H1 (cell line): ENCODE measurements around the gene CHCHD6. TPM values are rescaled to one million over a fixed set of nuclear protein-coding genes. Genes with fewer than 3 reads are reported as not detected.

Experiments
- BRCA1 ChIP-seq: IDR thresholded peaks from 2 replicates; pipeline ENCODE4 v1.6.1; 2012; ENCODE audit warnings: low read depth, low read length, improper control_type of control experiment
- CBX8 ChIP-seq: fragments of 300-800, 300-1000 bp; sonication (generic); IDR thresholded peaks from 2 replicates; pipeline ENCODE4 v1.7.1; 2016; ENCODE audit warnings: low read depth, low read length, borderline replicate concordance
- CEBPB ChIP-seq: IDR thresholded peaks from 2 replicates; pipeline ENCODE4 v1.6.1; 2012; ENCODE audit warnings: low read depth, low read length
- EP300 ChIP-seq, 2 experiments: IDR thresholded peaks; 1 replicate in 1 of 2; 2 replicates in 1 of 2; pipeline ENCODE4 v1.6.1; 2011 to 2012; ENCODE audit warnings: low read depth in 2 of 2, low read length in 2 of 2, mild to moderate bottlenecking in 2 of 2, borderline replicate concordance in 1 of 2, inconsistent platforms in 1 of 2, moderate library complexity in 1 of 2
- NANOG ChIP-seq: IDR thresholded peaks from 2 replicates; pipeline ENCODE4 v1.6.1; 2011; ENCODE audit warnings: low read length, low read depth, mild to moderate bottlenecking, inconsistent platforms; ENCODE audit not compliant: insufficient read depth, poor library complexity, severe bottlenecking
- RNF2 ChIP-seq: fragments of 200-900, 300-1000 bp; sonication (generic); IDR thresholded peaks from 2 replicates; pipeline ENCODE4 v1.7.1; 2016; ENCODE audit warnings: borderline replicate concordance, low read depth, mild to moderate bottlenecking, antibody characterized with exemption, low read length; ENCODE audit not compliant: poor library complexity, severe bottlenecking; ENCODE audit errors: missing control alignments
- polyA plus RNA-seq, 7 experiments: library from polyadenylated mRNA; depleted of rRNA in 3 of 7; stranded (reverse) in 5 of 7; unstranded in 2 of 7; fragments of >200 nt in 5 of 7; fragments of 200-250 nt in 2 of 7; gene quantifications; 1 replicate in 5 of 7; 2 replicates in 1 of 7; 4 replicates in 1 of 7; pipeline versions ENCODE4 v1.2.1 to v1.2.3, GENCODE V29; 2011 to 2013; ENCODE audit warnings: missing spikeins in 2 of 7, mixed read lengths in 2 of 7
- total RNA-seq: library from RNA; stranded (reverse); fragmentation: NEBNext Ultra II Directional; extraction: Animal tissue kit (Norgen Biotek cat#: 25700); gene quantifications from 2 replicates; pipeline ENCODE4 v1.2.1, GENCODE V29; 2021
- TF ChIP-seq, protein P1 (sequence below): fragments of 300-600 bp; sonication (generic); IDR thresholded peaks from 2 replicates; pipeline ENCODE4 v1.7.1; 2012; ENCODE audit warnings: low read length, moderate library complexity, mild to moderate bottlenecking, inconsistent platforms; ENCODE audit not compliant: insufficient replicate concordance
- TF ChIP-seq, protein P2 (sequence below), 3 experiments: IDR thresholded peaks; 1 replicate in 2 of 3; 2 replicates in 1 of 3; pipeline versions ENCODE4 v1.5.1 to v1.6.1; 2011; ENCODE audit warnings: low read length in 3 of 3, mild to moderate bottlenecking in 3 of 3, inconsistent platforms in 2 of 3, low read depth in 1 of 3, moderate library complexity in 1 of 3; ENCODE audit not compliant: insufficient read depth in 1 of 3; ENCODE audit errors: control extremely low read depth in 1 of 3

Gene CHCHD6
- total and polyA plus RNA-seq, 2 of the 8 experiments (the other 6 are each of a cell fraction or from before 2014, with no cell fraction given) = 32.4 to 37.6 TPM

DNA sequence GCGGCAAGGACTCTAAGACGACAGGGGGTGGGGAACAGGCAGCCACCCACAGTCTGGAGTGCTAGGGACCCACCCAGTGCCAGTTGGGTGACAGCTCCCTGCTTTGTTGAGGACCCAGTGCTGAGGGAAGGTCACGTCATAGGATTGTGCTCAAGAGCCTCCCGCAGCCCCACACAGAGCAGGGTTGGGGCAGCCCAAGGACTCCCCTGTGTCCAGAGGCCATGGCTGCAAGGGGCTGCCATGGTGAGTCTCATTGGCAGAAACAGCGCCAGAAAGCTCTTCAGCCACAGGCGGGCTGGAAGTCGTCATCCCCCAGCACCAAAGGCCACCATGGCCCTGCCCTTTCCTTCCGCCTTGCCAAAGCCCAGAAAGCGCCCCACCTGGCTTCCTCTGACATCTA lies 241.9 kb downstream of the CHCHD6 start (continued):
- TF ChIP-seq, protein P1, sequence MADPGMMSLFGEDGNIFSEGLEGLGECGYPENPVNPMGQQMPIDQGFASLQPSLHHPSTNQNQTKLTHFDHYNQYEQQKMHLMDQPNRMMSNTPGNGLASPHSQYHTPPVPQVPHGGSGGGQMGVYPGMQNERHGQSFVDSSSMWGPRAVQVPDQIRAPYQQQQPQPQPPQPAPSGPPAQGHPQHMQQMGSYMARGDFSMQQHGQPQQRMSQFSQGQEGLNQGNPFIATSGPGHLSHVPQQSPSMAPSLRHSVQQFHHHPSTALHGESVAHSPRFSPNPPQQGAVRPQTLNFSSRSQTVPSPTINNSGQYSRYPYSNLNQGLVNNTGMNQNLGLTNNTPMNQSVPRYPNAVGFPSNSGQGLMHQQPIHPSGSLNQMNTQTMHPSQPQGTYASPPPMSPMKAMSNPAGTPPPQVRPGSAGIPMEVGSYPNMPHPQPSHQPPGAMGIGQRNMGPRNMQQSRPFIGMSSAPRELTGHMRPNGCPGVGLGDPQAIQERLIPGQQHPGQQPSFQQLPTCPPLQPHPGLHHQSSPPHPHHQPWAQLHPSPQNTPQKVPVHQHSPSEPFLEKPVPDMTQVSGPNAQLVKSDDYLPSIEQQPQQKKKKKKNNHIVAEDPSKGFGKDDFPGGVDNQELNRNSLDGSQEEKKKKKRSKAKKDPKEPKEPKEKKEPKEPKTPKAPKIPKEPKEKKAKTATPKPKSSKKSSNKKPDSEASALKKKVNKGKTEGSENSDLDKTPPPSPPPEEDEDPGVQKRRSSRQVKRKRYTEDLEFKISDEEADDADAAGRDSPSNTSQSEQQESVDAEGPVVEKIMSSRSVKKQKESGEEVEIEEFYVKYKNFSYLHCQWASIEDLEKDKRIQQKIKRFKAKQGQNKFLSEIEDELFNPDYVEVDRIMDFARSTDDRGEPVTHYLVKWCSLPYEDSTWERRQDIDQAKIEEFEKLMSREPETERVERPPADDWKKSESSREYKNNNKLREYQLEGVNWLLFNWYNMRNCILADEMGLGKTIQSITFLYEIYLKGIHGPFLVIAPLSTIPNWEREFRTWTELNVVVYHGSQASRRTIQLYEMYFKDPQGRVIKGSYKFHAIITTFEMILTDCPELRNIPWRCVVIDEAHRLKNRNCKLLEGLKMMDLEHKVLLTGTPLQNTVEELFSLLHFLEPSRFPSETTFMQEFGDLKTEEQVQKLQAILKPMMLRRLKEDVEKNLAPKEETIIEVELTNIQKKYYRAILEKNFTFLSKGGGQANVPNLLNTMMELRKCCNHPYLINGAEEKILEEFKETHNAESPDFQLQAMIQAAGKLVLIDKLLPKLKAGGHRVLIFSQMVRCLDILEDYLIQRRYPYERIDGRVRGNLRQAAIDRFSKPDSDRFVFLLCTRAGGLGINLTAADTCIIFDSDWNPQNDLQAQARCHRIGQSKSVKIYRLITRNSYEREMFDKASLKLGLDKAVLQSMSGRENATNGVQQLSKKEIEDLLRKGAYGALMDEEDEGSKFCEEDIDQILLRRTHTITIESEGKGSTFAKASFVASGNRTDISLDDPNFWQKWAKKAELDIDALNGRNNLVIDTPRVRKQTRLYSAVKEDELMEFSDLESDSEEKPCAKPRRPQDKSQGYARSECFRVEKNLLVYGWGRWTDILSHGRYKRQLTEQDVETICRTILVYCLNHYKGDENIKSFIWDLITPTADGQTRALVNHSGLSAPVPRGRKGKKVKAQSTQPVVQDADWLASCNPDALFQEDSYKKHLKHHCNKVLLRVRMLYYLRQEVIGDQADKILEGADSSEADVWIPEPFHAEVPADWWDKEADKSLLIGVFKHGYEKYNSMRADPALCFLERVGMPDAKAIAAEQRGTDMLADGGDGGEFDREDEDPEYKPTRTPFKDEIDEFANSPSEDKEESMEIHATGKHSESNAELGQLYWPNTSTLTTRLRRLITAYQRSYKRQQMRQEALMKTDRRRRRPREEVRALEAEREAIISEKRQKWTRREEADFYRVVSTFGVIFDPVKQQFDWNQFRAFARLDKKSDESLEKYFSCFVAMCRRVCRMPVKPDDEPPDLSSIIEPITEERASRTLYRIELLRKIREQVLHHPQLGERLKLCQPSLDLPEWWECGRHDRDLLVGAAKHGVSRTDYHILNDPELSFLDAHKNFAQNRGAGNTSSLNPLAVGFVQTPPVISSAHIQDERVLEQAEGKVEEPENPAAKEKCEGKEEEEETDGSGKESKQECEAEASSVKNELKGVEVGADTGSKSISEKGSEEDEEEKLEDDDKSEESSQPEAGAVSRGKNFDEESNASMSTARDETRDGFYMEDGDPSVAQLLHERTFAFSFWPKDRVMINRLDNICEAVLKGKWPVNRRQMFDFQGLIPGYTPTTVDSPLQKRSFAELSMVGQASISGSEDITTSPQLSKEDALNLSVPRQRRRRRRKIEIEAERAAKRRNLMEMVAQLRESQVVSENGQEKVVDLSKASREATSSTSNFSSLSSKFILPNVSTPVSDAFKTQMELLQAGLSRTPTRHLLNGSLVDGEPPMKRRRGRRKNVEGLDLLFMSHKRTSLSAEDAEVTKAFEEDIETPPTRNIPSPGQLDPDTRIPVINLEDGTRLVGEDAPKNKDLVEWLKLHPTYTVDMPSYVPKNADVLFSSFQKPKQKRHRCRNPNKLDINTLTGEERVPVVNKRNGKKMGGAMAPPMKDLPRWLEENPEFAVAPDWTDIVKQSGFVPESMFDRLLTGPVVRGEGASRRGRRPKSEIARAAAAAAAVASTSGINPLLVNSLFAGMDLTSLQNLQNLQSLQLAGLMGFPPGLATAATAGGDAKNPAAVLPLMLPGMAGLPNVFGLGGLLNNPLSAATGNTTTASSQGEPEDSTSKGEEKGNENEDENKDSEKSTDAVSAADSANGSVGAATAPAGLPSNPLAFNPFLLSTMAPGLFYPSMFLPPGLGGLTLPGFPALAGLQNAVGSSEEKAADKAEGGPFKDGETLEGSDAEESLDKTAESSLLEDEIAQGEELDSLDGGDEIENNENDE = no peak
- TF ChIP-seq, protein P2, sequence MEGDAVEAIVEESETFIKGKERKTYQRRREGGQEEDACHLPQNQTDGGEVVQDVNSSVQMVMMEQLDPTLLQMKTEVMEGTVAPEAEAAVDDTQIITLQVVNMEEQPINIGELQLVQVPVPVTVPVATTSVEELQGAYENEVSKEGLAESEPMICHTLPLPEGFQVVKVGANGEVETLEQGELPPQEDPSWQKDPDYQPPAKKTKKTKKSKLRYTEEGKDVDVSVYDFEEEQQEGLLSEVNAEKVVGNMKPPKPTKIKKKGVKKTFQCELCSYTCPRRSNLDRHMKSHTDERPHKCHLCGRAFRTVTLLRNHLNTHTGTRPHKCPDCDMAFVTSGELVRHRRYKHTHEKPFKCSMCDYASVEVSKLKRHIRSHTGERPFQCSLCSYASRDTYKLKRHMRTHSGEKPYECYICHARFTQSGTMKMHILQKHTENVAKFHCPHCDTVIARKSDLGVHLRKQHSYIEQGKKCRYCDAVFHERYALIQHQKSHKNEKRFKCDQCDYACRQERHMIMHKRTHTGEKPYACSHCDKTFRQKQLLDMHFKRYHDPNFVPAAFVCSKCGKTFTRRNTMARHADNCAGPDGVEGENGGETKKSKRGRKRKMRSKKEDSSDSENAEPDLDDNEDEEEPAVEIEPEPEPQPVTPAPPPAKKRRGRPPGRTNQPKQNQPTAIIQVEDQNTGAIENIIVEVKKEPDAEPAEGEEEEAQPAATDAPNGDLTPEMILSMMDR (IDR thresholded peaks at IDR 0.05; ENCODE audit: control extremely low read depth in 1 of 3, insufficient read depth in 1 of 3, low read depth in 1 of 3, low read length in 3 of 3) = no peak
- TF ChIP-seq BRCA1 (no peak), RNF2 (no peak), CEBPB (no peak), EP300 (IDR thresholded peaks at IDR 0.05; ENCODE audit: borderline replicate concordance in 1 of 2, low read depth in 2 of 2, low read length in 2 of 2) (no peak), CBX8 (no peak), NANOG (no peak)
